ENCODE measurements around the gene WDR91.

GRCh38 chr7:135174941-135175340 is 36.4 kb downstream of the WDR91 start:
- TF ChIP-seq SUZ12 (IDR thresholded peaks at IDR 0.05) (no peak), FOXK2 (IDR thresholded peaks at IDR 0.05) (no peak), L3MBTL2 (conservative IDR thresholded peaks at IDR 0.05) (no peak), ELF4 (IDR thresholded peaks at IDR 0.05) (no peak), NFRKB (IDR thresholded peaks at IDR 0.05) (no peak), SP1 (IDR thresholded peaks at IDR 0.05) (no peak), FOXM1 (IDR thresholded peaks at IDR 0.05; ENCODE audit: borderline replicate concordance) (no peak)
